ENCODE data around the gene RGL2. TPM values are rescaled to one million over a fixed set of nuclear protein-coding genes. Genes with fewer than 3 reads are reported as not detected.

The RGL2 gene
- total and polyA plus RNA-seq, 5 donors from 2014 or later = 7.2 to 59.2 (median 8.1) TPM

DNA sequence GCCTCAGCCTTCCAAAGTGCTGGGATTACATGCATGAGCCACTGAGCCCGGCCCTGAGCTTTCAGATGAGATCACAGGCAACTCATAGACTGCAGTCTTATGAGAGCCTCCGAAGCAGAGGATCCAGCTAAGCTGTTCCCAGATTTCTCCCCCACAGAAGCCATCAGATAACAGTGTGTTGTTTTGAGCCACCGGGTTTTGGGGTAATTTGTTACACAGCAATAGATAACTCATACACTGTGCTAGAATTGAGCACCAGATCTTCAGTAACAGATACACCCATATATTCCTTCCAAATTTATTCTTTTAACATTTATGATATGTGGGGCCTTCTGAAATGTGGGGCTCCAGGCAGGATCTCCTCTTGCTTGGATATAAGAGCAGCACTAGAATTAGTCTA, 37.8 kb upstream of the RGL2 start:
- H3K27ac Mint-ChIP-seq = no peak overlapping the region
- Histone ChIP-seq H3K9me3 (ENCODE audit: control insufficient read depth in 2 of 2, low read length in 2 of 2) (no peaks in the 10 kb centered on the region), H3K36me3 (ENCODE audit: control insufficient read depth, insufficient read depth, low read length) (no peaks in the 10 kb centered on the region), H3K4me1 (ENCODE audit: control insufficient read depth, insufficient read depth, low read length, poor library complexity, severe bottlenecking) (no peaks in the 10 kb centered on the region), H3K4me3 (ENCODE audit: low read depth, low read length) (no peak overlapping the region), H3K27ac (ENCODE audit: insufficient read depth, low read length, poor library complexity, severe bottlenecking) (no peak overlapping the region), H3K27me3 (ENCODE audit: control insufficient read depth, insufficient read depth, low read length) (no peaks in the 10 kb centered on the region)
- peaks cover 0 to 14% (median 0%) of the 10 kb centered on the region in 4 donors for H3K4me1 Mint-ChIP-seq
- no peaks in the 10 kb centered on the region for H3K9me3 Mint-ChIP-seq
- no peak for DNase-seq
- ATAC-seq (ENCODE audit: low read depth in 2 of 2) = no peak
- no peaks in the 10 kb centered on the region for H3K27me3 Mint-ChIP-seq
- H3K4me3 Mint-ChIP-seq = no peak overlapping the region
- H3K36me3 Mint-ChIP-seq = no peaks in the 10 kb centered on the region

DNA sequence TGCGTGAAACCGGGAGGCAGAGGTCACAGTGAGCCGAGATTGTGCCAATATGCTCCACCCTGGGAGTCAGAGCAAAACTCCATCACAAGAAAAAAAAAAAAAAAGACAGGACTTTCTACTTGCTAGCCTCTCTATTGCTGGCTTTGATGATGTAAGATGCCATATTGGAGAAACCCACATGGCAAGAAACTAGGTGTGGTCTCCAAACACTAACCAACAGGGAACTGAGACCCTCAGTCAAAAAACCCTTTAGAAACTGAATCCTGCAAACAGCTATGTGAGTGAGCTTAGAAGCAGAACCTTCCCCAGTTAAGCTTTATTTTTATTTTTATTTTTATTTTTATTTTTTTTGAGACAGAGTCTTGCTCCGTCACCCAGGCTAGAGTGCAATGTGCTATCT, 37.2 kb upstream of the RGL2 start:
- H3K36me3 Mint-ChIP-seq = no peaks in the 10 kb centered on the region
- no peak for ATAC-seq (ENCODE audit: low read depth in 2 of 2)
- H3K27me3 Mint-ChIP-seq = no peaks in the 10 kb centered on the region
- no peak overlapping the region for H3K4me3 Mint-ChIP-seq
- H3K9me3 Mint-ChIP-seq = no peaks in the 10 kb centered on the region
- H3K4me1 Mint-ChIP-seq = peaks cover 0 to 14% (median 0%) of the 10 kb centered on the region in 4 donors
- H3K27ac Mint-ChIP-seq = no peak overlapping the region
- no peaks in the 10 kb centered on the region for H3K4me1 ChIP-seq (ENCODE audit: control insufficient read depth, insufficient read depth, low read length, poor library complexity, severe bottlenecking)
- no peak overlapping the region for H3K4me3 ChIP-seq (ENCODE audit: low read depth, low read length)
- no peak for DNase-seq
- no peaks in the 10 kb centered on the region for H3K9me3 ChIP-seq (ENCODE audit: control insufficient read depth in 2 of 2, low read length in 2 of 2)
- H3K27ac ChIP-seq (ENCODE audit: insufficient read depth, low read length, poor library complexity, severe bottlenecking) = no peak overlapping the region
- H3K27me3 ChIP-seq (ENCODE audit: control insufficient read depth, insufficient read depth, low read length) = no peaks in the 10 kb centered on the region
- no peaks in the 10 kb centered on the region for H3K36me3 ChIP-seq (ENCODE audit: control insufficient read depth, insufficient read depth, low read length)

DNA sequence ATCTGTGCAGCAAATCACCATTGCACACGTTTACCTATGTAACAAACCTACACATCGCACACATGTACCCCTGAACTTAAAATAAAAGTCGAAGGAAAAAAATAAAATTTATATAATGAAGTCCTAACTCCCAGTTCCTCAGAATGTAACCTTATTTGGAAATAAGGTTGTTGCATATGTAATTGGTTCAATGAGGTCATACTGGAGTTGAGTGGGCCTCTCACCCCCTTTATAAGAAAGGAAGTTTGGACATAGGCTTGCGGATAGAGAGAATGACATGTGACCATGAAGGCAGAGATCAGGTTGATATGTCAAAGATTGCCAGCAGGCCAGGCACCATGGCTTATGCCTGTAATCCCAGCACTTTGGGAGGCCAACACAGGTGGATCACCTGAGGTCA, 34.9 kb upstream of the RGL2 start:
- Histone ChIP-seq H3K36me3 (ENCODE audit: control insufficient read depth, insufficient read depth, low read length) (no peaks in the 10 kb centered on the region), H3K4me3 (ENCODE audit: low read depth, low read length) (no peak overlapping the region), H3K27me3 (ENCODE audit: control insufficient read depth, insufficient read depth, low read length) (no peaks in the 10 kb centered on the region), H3K27ac (ENCODE audit: insufficient read depth, low read length, poor library complexity, severe bottlenecking) (no peak overlapping the region), H3K4me1 (ENCODE audit: control insufficient read depth, insufficient read depth, low read length, poor library complexity, severe bottlenecking) (no peaks in the 10 kb centered on the region), H3K9me3 (ENCODE audit: control insufficient read depth in 2 of 2, low read length in 2 of 2) (no peaks in the 10 kb centered on the region)
- Mint-ChIP-seq H3K27ac (no peak overlapping the region), H3K36me3 (no peaks in the 10 kb centered on the region), H3K4me3 (no peak overlapping the region), H3K4me1 (peaks cover 0 to 3% (median 0%) of the 10 kb centered on the region in 4 donors), H3K9me3 (no peaks in the 10 kb centered on the region), H3K27me3 (no peaks in the 10 kb centered on the region)
- no peak for ATAC-seq (ENCODE audit: low read depth in 2 of 2)
- no peak for DNase-seq

DNA sequence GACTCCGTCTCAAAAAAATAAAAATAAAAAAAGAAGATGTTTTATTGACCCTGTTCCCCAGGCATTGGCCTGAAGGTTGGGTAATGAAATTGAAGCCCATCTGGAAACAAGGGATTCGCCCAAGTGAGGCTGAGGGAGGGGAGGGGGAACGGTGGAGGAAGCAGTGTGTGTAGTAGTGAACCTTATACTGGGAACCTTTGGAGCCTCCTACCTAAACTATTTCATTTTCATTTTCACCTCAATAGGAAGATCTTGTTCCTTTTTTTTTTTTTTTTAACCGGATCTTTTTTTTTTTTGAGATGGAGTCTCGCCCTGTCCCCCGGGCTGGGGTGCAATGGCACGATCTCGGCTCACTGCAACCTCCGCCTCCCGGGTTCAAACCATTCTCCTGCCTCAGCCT, 32.0 kb upstream of the RGL2 start:
- Histone ChIP-seq H3K27me3 (ENCODE audit: control insufficient read depth, insufficient read depth, low read length) (no peaks in the 10 kb centered on the region), H3K9me3 (ENCODE audit: control insufficient read depth in 2 of 2, low read length in 2 of 2) (no peaks in the 10 kb centered on the region), H3K27ac (ENCODE audit: insufficient read depth, low read length, poor library complexity, severe bottlenecking) (no peak overlapping the region), H3K4me3 (ENCODE audit: low read depth, low read length) (no peak overlapping the region), H3K36me3 (ENCODE audit: control insufficient read depth, insufficient read depth, low read length) (no peaks in the 10 kb centered on the region), H3K4me1 (ENCODE audit: control insufficient read depth, insufficient read depth, low read length, poor library complexity, severe bottlenecking) (no peaks in the 10 kb centered on the region)
- Mint-ChIP-seq H3K4me3 (no peak overlapping the region), H3K4me1 (peaks cover 0 to 3% (median 1%) of the 10 kb centered on the region in 4 donors), H3K9me3 (no peaks in the 10 kb centered on the region), H3K27me3 (no peaks in the 10 kb centered on the region), H3K27ac (no peak overlapping the region), H3K36me3 (no peaks in the 10 kb centered on the region)
- DNase-seq (no peak), ATAC-seq (ENCODE audit: low read depth in 2 of 2) (no peak)

DNA sequence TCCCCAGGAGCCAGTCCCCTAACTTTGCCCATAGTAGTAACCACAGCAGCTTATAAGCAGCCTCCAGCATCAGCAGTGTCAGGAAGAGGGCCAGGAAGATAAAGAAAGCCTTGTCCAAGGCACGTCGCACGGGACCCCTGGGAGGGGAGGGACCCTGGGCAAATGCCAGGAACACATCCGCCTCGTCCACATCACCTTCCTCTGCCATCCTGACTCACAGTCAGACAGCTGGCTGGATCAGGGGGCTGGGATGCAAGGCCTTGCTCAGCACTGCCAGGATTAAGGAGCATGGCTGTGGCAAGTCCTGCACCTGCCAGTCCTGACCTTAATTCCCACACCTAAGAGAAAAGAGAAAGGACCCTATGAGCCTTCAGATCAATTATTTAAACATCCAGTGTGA, 30.3 kb upstream of the RGL2 start:
- Mint-ChIP-seq H3K36me3 (no peaks in the 10 kb centered on the region), H3K4me3 (no peak overlapping the region), H3K4me1 (peaks cover 0 to 5% (median 4%) of the 10 kb centered on the region in 4 donors), H3K9me3 (no peaks in the 10 kb centered on the region), H3K27ac (peak overlapping the region in 1 of 3 donors; percentile 88), H3K27me3 (no peaks in the 10 kb centered on the region)
- no peak for DNase-seq
- Histone ChIP-seq H3K4me3 (ENCODE audit: low read depth, low read length) (no peak overlapping the region), H3K4me1 (ENCODE audit: control insufficient read depth, insufficient read depth, low read length, poor library complexity, severe bottlenecking) (peaks cover 5% of the 10 kb centered on the region), H3K27me3 (ENCODE audit: control insufficient read depth, insufficient read depth, low read length) (no peaks in the 10 kb centered on the region), H3K36me3 (ENCODE audit: control insufficient read depth, insufficient read depth, low read length) (no peaks in the 10 kb centered on the region), H3K27ac (ENCODE audit: insufficient read depth, low read length, poor library complexity, severe bottlenecking) (no peak overlapping the region), H3K9me3 (ENCODE audit: control insufficient read depth in 2 of 2, low read length in 2 of 2) (no peaks in the 10 kb centered on the region)
- ATAC-seq (ENCODE audit: low read depth in 2 of 2) = no peak

GRCh38 chr6:33324125-33324524, 25.4 kb upstream of the RGL2 start:
- H3K36me3 Mint-ChIP-seq = peaks cover 25% of the 10 kb centered on the region
- peak overlapping the region; percentile 90 to 100 (median 98) for H3K4me3 Mint-ChIP-seq
- Histone ChIP-seq H3K27ac (ENCODE audit: insufficient read depth, low read length, poor library complexity, severe bottlenecking) (peak overlapping the region; percentile 86), H3K4me1 (ENCODE audit: control insufficient read depth, insufficient read depth, low read length, poor library complexity, severe bottlenecking) (peaks cover 47% of the 10 kb centered on the region), H3K4me3 (ENCODE audit: low read depth, low read length) (peak overlapping the region; percentile 96), H3K9me3 (ENCODE audit: control insufficient read depth in 2 of 2, low read length in 2 of 2) (no peaks in the 10 kb centered on the region), H3K36me3 (ENCODE audit: control insufficient read depth, insufficient read depth, low read length) (peaks cover 26% of the 10 kb centered on the region), H3K27me3 (ENCODE audit: control insufficient read depth, insufficient read depth, low read length) (no peaks in the 10 kb centered on the region)
- DNase-seq (peak in 1 of 3 donors; percentile 20), ATAC-seq (ENCODE audit: low read depth in 2 of 2) (no peak)
- H3K4me1 Mint-ChIP-seq = peaks cover 4 to 52% (median 26%) of the 10 kb centered on the region in 4 donors
- H3K27me3 Mint-ChIP-seq = no peaks in the 10 kb centered on the region
- H3K27ac Mint-ChIP-seq = peak overlapping the region; percentile 95 to 99 (median 98)
- H3K9me3 Mint-ChIP-seq = peaks cover 0 to 1% (median 0%) of the 10 kb centered on the region in 7 donors

DNA sequence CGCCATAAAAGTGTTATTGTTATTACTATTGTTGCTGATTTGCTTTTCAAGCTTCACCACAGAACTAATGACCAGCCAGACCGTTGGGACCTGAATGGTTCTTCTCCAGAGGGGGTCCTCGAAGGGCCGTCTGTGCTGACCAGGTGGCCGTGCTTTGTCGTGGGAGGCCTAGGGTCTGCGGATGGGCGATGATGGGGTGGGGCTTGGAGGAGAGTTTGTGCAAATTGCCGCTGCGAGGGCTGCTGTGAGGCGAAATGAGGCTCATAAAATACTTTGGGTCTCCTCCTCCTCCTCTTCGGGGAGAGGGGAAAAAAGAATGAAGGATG, 24.8 kb upstream of the RGL2 start:
- peaks cover 31% of the 10 kb centered on the region for H3K36me3 Mint-ChIP-seq
- Histone ChIP-seq H3K36me3 (ENCODE audit: control insufficient read depth, insufficient read depth, low read length) (peaks cover 31% of the 10 kb centered on the region), H3K27me3 (ENCODE audit: control insufficient read depth, insufficient read depth, low read length) (no peaks in the 10 kb centered on the region), H3K9me3 (ENCODE audit: control insufficient read depth in 2 of 2, low read length in 2 of 2) (no peaks in the 10 kb centered on the region), H3K27ac (ENCODE audit: insufficient read depth, low read length, poor library complexity, severe bottlenecking) (peak overlapping the region; percentile 86), H3K4me1 (ENCODE audit: control insufficient read depth, insufficient read depth, low read length, poor library complexity, severe bottlenecking) (peaks cover 52% of the 10 kb centered on the region), H3K4me3 (ENCODE audit: low read depth, low read length) (peak overlapping the region; percentile 96)
- H3K27me3 Mint-ChIP-seq = no peaks in the 10 kb centered on the region
- H3K4me3 Mint-ChIP-seq = peak overlapping the region; percentile 90 to 100 (median 98)
- H3K9me3 Mint-ChIP-seq = peaks cover 0 to 1% (median 0%) of the 10 kb centered on the region in 7 donors
- no peak for ATAC-seq (ENCODE audit: low read depth in 2 of 2)
- DNase-seq = no peak
- peaks cover 4 to 58% (median 31%) of the 10 kb centered on the region in 4 donors for H3K4me1 Mint-ChIP-seq
- H3K27ac Mint-ChIP-seq = peak overlapping the region; percentile 95 to 99 (median 98)

- peaks cover 38% of the 10 kb centered on the region for H3K36me3 Mint-ChIP-seq
- H3K4me3 Mint-ChIP-seq = peak overlapping the region; percentile 84 to 100 (median 94)
Measured at GRCh38 chr6:33321227-33321626, 22.5 kb upstream of the RGL2 start.

More at GRCh38 chr6:33321227-33321626, 22.5 kb upstream of the RGL2 start:
- Mint-ChIP-seq H3K9me3 (peaks cover 0 to 1% (median 0%) of the 10 kb centered on the region in 7 donors), H3K27me3 (no peaks in the 10 kb centered on the region), H3K27ac (peak overlapping the region in 1 of 3 donors; percentile 62), H3K4me1 (peaks cover 4 to 79% (median 44%) of the 10 kb centered on the region in 4 donors)
- H3K4me3 ChIP-seq (ENCODE audit: low read depth, low read length) = peak overlapping the region; percentile 98
- no peak for DNase-seq
- H3K27ac ChIP-seq (ENCODE audit: insufficient read depth, low read length, poor library complexity, severe bottlenecking) = no peak overlapping the region
- no peaks in the 10 kb centered on the region for H3K27me3 ChIP-seq (ENCODE audit: control insufficient read depth, insufficient read depth, low read length)
- no peak for ATAC-seq (ENCODE audit: low read depth in 2 of 2)
- H3K36me3 ChIP-seq (ENCODE audit: control insufficient read depth, insufficient read depth, low read length) = peaks cover 32% of the 10 kb centered on the region
- H3K4me1 ChIP-seq (ENCODE audit: control insufficient read depth, insufficient read depth, low read length, poor library complexity, severe bottlenecking) = peaks cover 68% of the 10 kb centered on the region
- H3K9me3 ChIP-seq (ENCODE audit: control insufficient read depth in 2 of 2, low read length in 2 of 2) = no peaks in the 10 kb centered on the region
